GM08714 (cell line): ENCODE results near the gene PRR16.
"Not testable (repeated sequence)": the region's sequence is repeated elsewhere in the genome, so short reads cannot be mapped to it uniquely, and the experiment has no call there.

Source experiments
- H3K4me3 ChIP-seq: fragments of 200-500 bp; sonication (Bioruptor generic); 2 replicates; pipeline ENCODE4 v1.5.1; 2014; ENCODE audit warnings: mild to moderate bottlenecking, low read length, inconsistent platforms
- ZNF274 ChIP-seq: IDR thresholded peaks from 2 replicates; pipeline ENCODE4 v1.6.1; 2012; ENCODE audit warnings: mild to moderate bottlenecking, low read depth, low read length

PRR16 gene

DNA sequence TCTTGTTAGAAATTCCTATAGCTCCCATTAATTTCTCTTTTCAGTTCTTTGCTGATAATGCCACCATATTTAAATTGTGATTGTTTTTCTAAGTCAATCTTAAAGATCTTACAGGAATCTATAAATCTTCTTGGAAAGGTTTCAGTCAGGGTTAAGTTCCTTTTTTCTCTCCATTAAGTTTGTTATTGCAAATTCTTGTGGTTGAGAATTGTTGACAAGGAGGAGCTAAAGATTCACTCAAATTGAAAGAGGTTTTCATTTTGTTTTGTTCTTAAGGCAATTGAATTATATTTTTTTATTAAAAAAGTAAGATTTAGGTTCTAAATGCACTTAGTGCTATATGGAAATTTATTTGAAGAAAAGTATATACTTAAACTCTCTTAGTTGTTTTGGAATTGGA lies 213.4 kb downstream of the PRR16 start:
- no peak overlapping the region for H3K4me3 ChIP-seq
- TF ChIP-seq ZNF274 = no peak

DNA sequence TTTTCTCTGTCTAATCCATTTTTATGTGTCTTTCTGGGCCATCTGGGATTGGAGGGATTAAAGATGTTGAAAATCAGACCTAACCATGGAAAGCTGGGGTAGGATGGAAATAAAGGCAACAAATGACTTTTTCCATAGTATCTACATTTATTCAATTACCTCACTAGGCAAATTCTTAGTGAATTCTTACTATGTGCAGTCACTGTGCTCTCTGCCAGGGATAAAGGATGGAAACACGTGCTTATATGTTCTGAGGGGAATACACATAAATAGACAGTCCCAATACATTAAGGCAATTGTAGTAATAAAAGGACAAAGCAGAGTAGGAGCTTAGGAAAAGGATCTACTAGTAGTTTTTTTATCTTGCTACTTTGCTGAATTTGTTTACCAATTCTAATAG lies 214.2 kb downstream of the PRR16 start:
- H3K4me3 ChIP-seq = no peak overlapping the region
- TF ChIP-seq ZNF274 = no peak

DNA sequence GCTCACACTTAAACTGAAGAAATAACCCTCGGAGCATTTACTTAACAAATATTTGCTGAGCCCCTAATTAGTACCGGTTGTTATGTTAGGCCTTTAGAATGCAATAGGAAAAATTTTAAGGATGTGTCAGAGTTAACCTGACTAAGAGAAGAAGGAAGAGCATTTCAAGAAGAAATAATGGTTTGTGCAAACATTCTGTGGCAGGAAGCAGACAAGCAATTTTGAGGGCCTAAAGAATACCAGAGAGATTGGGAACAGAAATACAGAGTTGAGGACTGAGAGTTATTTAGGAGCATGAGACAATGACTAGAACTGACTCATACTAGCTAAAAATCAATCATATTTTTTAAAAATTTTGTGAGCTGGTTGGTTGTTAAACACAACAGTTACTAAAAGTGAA lies 218.8 kb downstream of the PRR16 start:
- TF ChIP-seq ZNF274 = no peak
- no peak overlapping the region for H3K4me3 ChIP-seq

DNA sequence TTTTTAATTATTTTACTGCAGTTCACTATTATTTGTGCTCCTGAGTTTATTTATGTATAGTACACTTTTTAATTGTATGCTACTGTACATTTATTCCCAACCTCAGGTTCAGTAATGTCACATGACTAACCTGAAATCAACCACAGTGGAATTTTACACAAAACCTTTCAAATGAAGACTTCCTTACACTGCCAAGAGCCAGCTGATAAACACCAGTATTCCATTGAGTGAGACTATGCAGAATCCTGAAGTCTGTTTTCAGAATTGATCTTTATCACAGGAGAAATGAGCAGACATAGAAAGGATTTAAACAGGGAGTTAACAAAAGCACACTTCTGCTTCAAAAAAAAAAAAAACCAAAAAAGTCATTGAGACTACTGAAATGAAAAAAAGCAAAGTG lies 219.5 kb downstream of the PRR16 start:
- H3K4me3 ChIP-seq = no peak overlapping the region
- no peak for TF ChIP-seq ZNF274

DNA sequence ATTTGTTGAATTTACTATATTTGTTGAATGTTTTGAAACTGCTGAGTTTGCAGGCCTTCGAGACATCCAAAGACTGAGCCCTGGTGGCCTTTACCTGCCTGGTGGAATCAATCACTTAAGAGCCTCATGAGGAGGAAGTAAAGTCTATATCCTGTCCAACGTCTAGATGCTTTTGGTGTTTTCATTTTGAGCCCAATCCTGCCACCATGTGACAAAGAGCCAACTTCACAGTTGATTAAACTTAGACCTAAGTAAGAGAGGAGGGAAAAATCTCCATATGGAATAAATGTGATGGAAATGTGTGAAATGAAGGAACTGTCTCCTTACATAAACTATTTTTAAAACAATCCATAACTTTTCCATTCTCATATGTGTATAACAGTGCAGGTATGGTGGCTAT lies 220.1 kb downstream of the PRR16 start:
- no peak for TF ChIP-seq ZNF274
- no peak overlapping the region for H3K4me3 ChIP-seq

DNA sequence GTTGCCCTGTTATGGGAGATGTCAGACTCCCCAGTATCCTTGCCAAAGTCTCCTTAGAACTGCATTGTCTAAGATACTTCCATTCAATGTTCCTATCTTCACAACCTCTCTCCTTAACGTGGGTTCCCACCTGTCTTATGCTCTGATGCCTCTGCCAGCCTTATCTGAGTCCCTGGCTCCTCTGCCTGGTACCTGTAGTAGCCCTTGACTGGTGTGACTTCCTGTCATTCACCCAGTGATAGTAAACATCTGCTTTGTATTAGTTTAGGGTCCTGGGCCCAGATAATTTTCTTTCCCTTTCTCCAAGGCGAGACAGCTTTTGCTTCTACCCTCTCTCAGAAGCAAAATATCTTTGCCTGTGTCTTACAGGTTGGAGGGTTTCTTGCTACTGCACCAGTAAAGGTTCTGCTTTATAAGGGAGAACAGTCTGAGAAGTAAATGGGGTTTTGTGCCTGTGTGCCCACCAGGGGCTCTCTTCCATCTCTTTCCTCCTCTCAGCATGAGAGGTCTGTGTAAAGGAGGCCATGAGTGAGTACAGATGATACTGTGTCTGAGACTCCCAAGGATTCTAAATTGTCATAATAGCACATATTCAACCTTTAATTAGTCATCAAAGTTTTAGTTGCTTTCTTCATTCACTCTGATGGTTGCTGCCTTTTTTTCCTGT lies 220.8 kb downstream of the PRR16 start:
- no peak for TF ChIP-seq ZNF274
- H3K4me3 ChIP-seq = no peak overlapping the region

DNA sequence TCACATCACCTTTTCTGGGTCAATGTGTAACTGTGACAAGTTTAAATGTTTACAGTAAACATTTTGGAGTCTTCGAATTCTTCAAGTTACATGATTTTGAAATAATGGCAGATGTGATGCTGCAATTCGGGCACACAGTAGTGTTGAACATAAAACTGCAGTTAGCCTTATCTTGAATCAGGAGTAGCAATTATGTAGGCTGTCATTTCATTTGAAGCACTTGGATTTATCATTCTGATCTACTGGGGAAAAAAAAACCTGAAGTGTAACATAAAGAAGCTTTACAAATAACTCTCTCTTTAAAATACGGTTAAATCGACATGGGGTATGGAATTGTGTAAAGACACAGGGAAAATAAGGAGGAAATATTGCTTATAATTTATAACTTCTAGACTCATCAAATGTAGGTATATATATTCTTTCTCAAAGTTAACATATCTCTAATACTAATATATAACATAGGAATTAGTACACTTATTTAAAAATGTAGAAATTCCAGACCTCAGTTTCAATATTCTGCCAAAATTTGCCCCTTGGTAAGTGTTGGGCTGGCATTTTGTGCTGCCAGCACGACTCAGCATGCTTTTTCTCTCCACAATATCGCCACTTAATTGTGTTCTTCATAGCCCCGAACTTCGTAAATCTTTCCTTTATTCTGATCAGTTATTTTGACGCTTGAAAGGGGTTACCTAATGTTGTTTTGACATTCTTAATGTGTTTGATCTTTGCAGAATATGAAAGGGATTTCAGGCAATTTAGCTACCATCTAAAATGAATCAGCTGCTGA lies 226.7 kb downstream of the PRR16 start:
- no peak overlapping the region for H3K4me3 ChIP-seq

DNA sequence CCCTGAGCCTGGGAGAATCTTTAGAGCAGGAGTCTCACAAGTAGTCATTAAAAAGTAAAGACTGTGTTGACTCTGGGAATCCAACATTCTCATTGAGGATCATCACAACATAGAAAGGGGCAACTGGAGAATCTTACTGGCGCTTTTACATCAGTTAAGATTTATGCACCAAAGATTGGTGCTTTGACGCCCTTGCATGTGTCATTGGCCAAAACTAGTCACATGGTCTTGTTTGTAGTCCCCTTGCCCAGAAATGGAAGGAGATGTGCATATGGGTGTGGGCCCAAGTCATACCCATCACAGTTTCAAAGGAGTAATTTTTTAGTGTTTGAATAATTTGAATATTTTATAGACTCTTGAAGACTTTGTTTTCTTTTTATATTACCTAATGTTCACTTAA lies 228.2 kb downstream of the PRR16 start:
- TF ChIP-seq ZNF274 = no peak
- H3K4me3 ChIP-seq = no peak overlapping the region

More for the DNA sequence above, 226.7 kb downstream of the PRR16 start:
- TF ChIP-seq ZNF274 = no peak

DNA sequence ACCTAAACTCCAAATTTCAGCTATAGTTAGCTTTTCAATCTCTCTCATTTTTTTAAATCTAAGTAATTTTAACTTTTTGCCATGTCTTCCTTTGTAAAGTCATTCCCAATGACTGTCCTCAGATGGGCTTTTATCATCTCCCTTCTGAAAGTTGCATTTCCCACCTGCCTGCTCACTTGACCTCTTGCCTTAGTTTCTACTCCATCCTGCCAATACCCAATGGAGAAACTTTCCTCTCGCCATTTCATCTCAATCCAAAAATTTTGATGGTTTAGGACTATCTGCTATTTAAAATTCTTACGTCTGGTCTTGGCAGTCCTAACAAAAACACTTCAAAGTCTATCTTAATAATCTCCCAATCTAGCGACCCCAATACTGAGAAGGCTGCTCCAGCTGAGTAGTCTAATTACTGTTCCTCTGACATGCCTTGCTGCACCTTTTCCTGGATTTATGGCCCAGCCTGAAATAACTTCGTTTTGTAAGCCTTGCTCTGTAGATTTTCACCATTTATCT lies 231.3 kb downstream of the PRR16 start:
- TF ChIP-seq ZNF274 = no peak

DNA sequence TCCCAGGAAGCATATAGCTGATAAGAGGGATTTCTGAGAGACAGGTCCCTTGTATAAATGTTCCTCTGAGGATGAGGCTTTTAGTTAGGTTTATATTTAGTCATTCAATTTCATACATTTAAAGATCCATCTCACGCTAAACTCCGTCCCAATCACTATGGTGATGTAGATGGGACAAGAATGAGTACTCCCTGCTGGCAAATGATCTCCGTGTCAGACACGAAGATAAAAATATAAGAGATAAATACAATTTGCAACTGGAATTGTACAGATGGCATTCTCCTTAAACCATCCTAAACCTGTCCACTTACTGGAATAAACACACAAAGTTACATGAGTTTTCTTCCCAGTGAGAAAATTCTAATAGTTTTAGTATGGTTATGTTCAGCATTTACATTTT lies 233.0 kb downstream of the PRR16 start:
- TF ChIP-seq ZNF274 = no peak
- no peak overlapping the region for H3K4me3 ChIP-seq

More for the DNA sequence above, 231.3 kb downstream of the PRR16 start:
- H3K4me3 ChIP-seq = no peak overlapping the region

DNA sequence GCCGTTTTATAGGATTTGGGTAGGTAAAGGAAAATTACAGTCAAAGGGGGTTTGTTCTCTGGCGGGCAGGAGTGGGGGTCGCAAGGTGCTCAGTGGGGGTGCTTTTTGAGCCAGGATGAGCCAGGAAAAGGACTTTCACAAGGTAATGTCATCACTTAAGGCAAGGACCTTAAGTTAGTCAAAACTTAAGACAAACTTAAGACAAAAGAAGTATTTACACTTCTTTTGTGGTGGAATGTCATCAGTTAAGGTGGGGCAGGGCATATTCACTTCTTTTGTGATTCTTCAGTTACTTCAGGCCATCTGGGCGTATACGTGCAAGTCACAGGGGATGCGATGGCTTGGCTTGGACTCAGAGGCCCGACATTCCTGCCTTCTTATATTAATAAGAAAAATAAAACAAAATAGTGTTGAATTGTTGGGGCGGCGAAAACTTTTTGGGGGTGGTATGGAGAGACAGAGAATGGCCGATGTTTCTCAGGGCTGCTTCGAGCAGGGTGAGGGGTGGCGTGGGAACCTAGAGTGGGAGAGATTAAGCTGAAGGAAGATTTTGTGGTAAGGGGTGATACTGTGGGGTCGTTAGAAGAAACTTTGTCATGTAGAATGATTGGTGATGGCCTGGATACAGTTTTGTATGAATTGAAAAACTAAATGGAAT lies 233.7 kb downstream of the PRR16 start:
- not testable (repeated sequence) for H3K4me3 ChIP-seq

DNA sequence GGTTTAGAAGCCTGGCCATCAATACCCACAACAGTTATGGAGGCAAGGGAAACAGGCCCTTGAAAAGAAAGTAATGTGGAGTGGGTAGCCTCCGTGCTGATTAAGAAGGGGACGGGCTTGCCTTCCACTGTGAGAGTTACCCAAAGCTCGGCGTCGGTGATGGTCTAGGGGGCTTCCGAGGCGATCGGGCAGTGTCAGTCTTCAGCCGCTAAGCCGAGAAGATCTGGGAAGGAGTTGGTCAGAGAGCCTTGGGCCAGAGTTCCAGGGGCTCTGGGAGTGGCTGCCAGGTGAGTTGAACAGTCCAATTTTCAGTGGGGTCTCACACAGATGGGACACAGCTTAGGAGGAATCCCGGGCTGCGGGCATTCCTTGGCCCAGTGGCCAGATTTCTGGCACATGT lies 236.6 kb downstream of the PRR16 start:
- H3K4me3 ChIP-seq = not testable (repeated sequence)

DNA sequence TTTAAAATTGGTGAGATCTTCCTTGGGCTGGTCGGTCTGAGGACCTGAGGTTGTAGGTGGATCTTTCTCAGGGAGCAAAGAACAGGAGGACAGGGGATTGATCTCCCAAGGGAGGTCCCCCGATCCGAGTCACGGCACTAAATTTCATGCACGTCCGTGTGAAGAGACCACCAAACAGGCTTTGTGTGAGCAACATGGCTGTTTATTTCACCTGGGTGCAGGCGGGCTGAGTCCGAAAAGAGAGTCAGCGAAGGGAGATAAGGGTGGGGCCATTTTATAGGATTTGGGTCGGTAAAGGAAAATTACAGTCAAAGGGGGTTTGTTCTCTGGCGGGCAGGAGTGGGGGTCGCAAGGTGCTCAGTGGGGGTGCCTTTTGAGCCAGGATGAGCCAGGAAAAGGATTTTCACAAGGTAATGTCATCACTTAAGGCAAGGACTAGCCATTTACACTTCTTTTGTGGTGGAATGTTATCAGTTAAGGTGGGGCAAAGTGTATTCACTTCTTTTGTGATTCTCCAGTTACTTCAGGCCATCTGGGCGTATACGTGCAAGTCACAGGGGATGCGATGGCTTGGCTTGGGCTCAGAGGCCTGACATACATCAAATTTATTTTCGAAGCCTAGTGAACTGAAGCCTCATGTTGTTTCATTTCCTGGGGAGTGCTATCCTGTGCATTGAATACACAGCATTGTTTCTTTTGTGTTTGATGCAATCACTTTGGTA lies 238.9 kb downstream of the PRR16 start:
- H3K4me3 ChIP-seq = not testable (repeated sequence)

DNA sequence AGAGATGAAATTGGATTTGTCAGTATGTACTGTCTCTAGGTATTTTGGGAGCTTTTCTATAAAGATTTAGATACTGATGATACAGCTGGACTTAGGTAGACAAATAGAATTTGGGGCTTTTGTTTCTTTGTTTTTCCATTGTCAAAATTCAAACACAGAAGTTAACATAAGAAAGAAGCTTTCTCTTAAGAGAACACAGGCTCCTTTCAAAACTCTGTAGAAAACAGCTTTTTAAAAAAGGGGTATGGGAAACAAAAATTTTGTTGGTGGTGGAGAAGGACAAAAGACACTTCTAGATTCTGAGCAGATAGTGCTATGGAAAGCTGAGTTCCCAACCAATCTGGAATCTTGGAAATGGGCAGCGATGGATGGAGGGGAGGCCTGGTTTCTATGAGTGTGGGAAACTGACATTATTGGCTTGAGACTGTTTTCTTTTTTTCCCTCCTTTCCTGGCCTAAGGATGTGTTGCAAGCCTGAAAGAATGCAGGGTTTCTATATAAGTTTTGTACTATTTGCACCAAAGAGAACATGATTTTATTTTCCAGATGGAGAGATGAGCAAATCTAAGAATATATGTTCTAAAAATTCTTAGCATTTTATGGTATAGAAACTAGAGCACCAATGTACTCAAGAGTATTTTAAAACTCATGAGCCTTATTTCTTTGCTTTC lies 240.0 kb downstream of the PRR16 start:
- no peak overlapping the region for H3K4me3 ChIP-seq
- no peak for TF ChIP-seq ZNF274
